ENCODE results near the gene CDC34. TPM values are rescaled to one million over a fixed set of nuclear protein-coding genes. Genes with fewer than 3 reads are reported as not detected.
"Not testable (repeated sequence)": the region's sequence is repeated elsewhere in the genome, so short reads cannot be mapped to it uniquely, and the experiment has no call there.

The CDC34 gene
- total RNA-seq, 4 donors from 2014 or later, result 60.7 to 110 (median 73.4) TPM

DNA sequence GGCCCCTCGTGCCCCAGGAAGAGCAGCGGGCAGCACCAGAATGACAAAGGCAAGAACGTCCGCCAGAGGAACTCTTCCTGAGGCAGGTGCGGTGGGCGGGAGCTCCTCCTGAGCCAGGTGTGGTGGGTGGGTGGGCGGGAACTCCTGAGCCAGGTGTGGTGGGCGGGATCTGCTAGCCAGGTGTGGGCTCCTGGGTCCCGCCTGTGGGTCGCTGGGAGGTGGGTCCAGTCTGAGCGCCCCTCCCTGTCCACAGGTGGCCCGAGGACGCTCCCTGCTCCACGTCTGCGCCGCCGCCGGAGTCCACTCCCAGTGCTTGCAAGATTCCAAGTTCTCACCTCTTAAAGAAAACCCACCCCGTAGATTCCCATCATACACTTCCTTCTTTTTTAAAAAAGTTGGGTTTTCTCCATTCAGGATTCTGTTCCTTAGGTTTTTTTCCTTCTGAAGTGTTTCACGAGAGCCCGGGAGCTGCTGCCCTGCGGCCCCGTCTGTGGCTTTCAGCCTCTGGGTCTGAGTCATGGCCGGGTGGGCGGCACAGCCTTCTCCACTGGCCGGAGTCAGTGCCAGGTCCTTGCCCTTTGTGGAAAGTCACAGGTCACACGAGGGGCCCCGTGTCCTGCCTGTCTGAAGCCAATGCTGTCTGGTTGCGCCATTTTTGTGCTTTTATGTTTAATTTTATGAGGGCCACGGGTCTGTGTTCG lies 51.1 kb downstream of the CDC34 start:
- DNase-seq (ENCODE audit: low spot score in 2 of 2), result no peak
- peaks cover 0 to 19% of the 10 kb centered on the region in 2 donors for H3K27me3 ChIP-seq
- H3K4me3 ChIP-seq, result no peak overlapping the region
- WGBS, 2 donors, result 77 to 79% methylated on average over 30 of the region's 31 CpGs
- no peaks in the 10 kb centered on the region for H3K9me3 ChIP-seq
- TF ChIP-seq EP300 (IDR thresholded peaks at IDR 0.05) (no peak), POLR2A (IDR thresholded peaks at IDR 0.05) (no peak)
- TF ChIP-seq, protein P1, sequence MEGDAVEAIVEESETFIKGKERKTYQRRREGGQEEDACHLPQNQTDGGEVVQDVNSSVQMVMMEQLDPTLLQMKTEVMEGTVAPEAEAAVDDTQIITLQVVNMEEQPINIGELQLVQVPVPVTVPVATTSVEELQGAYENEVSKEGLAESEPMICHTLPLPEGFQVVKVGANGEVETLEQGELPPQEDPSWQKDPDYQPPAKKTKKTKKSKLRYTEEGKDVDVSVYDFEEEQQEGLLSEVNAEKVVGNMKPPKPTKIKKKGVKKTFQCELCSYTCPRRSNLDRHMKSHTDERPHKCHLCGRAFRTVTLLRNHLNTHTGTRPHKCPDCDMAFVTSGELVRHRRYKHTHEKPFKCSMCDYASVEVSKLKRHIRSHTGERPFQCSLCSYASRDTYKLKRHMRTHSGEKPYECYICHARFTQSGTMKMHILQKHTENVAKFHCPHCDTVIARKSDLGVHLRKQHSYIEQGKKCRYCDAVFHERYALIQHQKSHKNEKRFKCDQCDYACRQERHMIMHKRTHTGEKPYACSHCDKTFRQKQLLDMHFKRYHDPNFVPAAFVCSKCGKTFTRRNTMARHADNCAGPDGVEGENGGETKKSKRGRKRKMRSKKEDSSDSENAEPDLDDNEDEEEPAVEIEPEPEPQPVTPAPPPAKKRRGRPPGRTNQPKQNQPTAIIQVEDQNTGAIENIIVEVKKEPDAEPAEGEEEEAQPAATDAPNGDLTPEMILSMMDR (IDR thresholded peaks at IDR 0.05), result no peak
- H3K36me3 ChIP-seq, result peaks cover 4 to 60% (median 18%) of the 10 kb centered on the region in 3 donors
- H3K4me1 ChIP-seq, result peaks cover 0 to 20% (median 0%) of the 10 kb centered on the region in 4 donors
- H3K27ac ChIP-seq, result no peak overlapping the region

DNA sequence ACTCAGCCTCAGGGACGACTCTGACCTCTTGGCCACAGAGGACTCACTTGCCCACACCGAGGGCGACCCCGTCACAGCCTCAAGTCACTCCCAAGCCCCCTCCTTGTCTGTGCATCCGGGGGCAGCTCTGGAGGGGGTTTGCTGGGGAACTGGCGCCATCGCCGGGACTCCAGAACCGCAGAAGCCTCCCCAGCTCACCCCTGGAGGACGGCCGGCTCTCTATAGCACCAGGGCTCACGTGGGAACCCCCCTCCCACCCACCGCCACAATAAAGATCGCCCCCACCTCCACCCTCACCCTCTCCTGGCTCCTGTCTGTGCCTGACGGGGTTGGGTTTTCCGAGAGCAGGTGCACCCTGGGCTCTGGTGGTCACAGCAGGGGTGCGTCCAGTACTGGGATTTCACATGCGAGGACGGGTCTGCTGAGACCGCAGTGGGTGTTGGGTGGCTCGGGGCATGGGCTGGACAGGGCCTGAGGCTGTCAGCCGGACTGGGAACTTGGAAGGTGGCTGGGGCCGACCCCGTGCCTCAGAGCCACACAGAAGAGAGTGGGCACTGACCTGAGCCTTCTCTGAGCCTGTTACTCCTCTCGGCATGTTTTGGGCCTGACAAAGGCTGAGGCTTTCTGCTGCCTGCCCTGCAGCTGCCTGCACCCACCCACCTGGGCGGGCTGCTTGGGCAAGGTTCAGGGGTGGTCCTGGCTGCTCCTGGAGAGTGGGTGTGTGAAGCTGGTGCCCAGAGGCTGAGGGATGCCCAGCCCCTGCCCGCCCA lies 51.8 kb downstream of the CDC34 start:
- Histone ChIP-seq H3K4me3 (no peak overlapping the region), H3K4me1 (peaks cover 0 to 26% (median 3%) of the 10 kb centered on the region in 4 donors), H3K9me3 (no peaks in the 10 kb centered on the region), H3K36me3 (peaks cover 0 to 53% (median 18%) of the 10 kb centered on the region in 3 donors), H3K27me3 (peaks cover 0 to 26% of the 10 kb centered on the region in 2 donors), H3K27ac (no peak overlapping the region)
- no peak for DNase-seq (ENCODE audit: low spot score in 2 of 2)
- TF ChIP-seq POLR2A (IDR thresholded peaks at IDR 0.05) (no peak), EP300 (IDR thresholded peaks at IDR 0.05) (no peak)
- TF ChIP-seq, protein P1 (IDR thresholded peaks at IDR 0.05), result no peak
- WGBS, 2 donors, result 79 to 83% methylated on average over 15 to 27 of the region's 27 CpGs

DNA sequence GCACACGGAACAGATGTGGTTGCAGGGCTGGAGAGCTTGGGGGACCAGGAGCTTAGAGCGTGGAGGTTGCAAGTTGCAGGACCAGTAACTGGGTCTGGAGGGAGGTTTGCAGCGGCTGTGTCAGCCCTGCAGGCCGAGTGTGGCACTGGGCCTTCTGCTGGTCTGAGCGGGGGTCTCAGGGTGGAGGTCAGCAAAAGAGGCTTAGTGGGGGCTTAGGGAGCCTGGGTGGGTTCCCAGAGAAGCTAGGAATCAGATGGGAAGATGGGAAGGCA lies 52.3 kb downstream of the CDC34 start:
- peaks cover 0 to 31% of the 10 kb centered on the region in 2 donors for H3K27me3 ChIP-seq
- H3K27ac ChIP-seq, result no peak overlapping the region
- TF ChIP-seq POLR2A (IDR thresholded peaks at IDR 0.05), result no peak
- TF ChIP-seq, protein P1 (IDR thresholded peaks at IDR 0.05), result no peak
- TF ChIP-seq EP300 (IDR thresholded peaks at IDR 0.05), result no peak
- no peak overlapping the region for H3K4me3 ChIP-seq
- no peak for DNase-seq (ENCODE audit: low spot score in 2 of 2)
- H3K9me3 ChIP-seq, result no peaks in the 10 kb centered on the region
- WGBS, 2 donors, result 70 to 73% methylated on average over 5 of the region's 5 CpGs
- peaks cover 0 to 32% (median 4%) of the 10 kb centered on the region in 4 donors for H3K4me1 ChIP-seq
- H3K36me3 ChIP-seq, result peaks cover 0 to 49% (median 18%) of the 10 kb centered on the region in 3 donors

DNA sequence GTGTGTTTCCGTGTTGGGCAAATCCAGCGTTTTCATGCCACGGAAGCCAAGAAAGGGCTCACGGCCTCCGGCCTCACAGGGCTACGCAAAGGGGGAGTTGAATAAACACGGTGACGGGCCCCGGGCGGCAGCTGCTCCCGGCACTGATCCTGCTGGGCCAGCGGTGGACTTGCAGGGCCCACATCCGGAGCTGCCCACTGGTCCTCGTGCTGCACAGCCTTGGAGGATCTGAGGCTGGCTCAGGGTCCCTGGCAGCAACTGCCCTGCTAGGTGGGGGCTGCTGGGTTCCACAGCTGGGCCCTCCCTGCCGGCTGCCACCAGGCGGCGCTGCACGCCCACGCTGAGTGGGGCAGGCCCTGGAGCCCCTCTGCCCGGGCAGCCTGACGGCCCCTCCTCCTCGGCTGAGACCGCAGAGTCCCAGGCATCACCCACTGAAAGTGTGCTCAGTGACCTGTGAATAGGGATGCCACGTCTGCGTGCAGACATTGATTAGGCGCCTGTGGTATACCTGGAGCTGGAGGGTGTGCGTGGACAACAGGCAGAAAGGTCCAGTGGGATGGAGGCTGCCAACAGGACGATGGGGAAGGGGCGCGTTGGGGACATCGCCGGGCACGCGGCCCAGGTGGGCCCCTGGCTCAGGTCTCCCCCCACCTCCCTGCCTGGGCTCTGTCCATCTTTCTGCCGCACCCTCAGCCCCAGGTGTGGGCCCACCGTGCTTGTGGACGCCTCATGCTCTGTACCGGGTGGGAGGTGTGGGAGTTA lies 52.9 kb downstream of the CDC34 start:
- DNase-seq (ENCODE audit: low spot score in 2 of 2), result no peak
- WGBS, 2 donors, result 27 to 43% methylated on average over 28 to 30 of the region's 38 CpGs
- no peak overlapping the region for H3K27ac ChIP-seq
- H3K4me3 ChIP-seq, result no peak overlapping the region
- peaks cover 0 to 43% (median 18%) of the 10 kb centered on the region in 3 donors for H3K36me3 ChIP-seq
- peaks cover 0 to 37% (median 9%) of the 10 kb centered on the region in 4 donors for H3K4me1 ChIP-seq
- peaks cover 0 to 36% of the 10 kb centered on the region in 2 donors for H3K27me3 ChIP-seq
- H3K9me3 ChIP-seq, result no peaks in the 10 kb centered on the region
- no peak for TF ChIP-seq EP300 (IDR thresholded peaks at IDR 0.05)
- TF ChIP-seq, protein P1 (IDR thresholded peaks at IDR 0.05), result peak; percentile 71 to 87 (median 77)

DNA sequence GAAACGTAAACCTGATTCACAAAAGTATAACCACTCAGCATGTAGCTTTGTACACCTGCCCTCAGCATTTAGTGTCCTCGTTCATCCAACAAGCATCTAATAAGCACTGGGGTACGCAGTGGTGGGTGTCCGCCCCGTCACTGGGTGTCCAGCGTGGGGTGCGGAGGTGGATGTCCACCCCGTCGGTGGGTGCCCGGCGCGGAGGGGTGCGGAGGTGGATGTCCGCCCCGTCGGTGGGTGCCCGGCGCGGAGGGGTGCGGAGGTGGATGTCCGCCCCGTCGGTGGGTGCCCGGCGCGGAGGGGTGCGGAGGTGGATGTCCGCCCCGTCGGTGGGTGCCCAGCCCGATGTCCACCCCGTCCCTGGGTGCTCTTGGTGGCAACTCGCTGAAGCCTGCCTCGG lies 53.6 kb downstream of the CDC34 start:
- 79 to 80% methylated on average over 29 to 34 of the region's 34 CpGs for WGBS, 2 donors
- not testable (repeated sequence) for H3K4me3 ChIP-seq; H3K27ac ChIP-seq; DNase-seq (ENCODE audit: low spot score in 2 of 2); H3K9me3 ChIP-seq
- Histone ChIP-seq H3K4me1 (peaks cover 0 to 38% (median 9%) of the 10 kb centered on the region in 4 donors), H3K36me3 (peaks cover 0 to 36% (median 18%) of the 10 kb centered on the region in 3 donors), H3K27me3 (peaks cover 0 to 38% of the 10 kb centered on the region in 2 donors)

All from tibial nerve (tissue), 4 donors.